Skin epidermis (tissue), 12 donors: ENCODE measurements around the gene DENND2C.

Experiments used
- H3K27ac ChIP-seq, 21 experiments: fragments of 200-600 bp; sonication (generic) in 11 of 21; one replicate each; pipeline ENCODE4 v1.5.0; 2020; ENCODE audit warnings: mild to moderate bottlenecking in 3 of 21, inconsistent platforms in 2 of 21, moderate library complexity in 2 of 21
- H3K4me3 ChIP-seq, 7 experiments: fragments of 200-600 bp; sonication (generic) in 2 of 7; one replicate each; pipeline ENCODE4 v1.5.0; 2020; ENCODE audit warnings: inconsistent platforms in 2 of 7, mild to moderate bottlenecking in 2 of 7, moderate library complexity in 1 of 7

Gene DENND2C

GRCh38 chr1:114688526-114688925 is 18.7 kb upstream of the DENND2C start:
- Histone ChIP-seq H3K4me3 (no peak overlapping the region), H3K27ac (no peak overlapping the region)

GRCh38 chr1:114685851-114686250 is 16.0 kb upstream of the DENND2C start:
- no peak overlapping the region for H3K4me3 ChIP-seq
- no peak overlapping the region for H3K27ac ChIP-seq

- Histone ChIP-seq H3K4me3 (no peak overlapping the region), H3K27ac (no peak overlapping the region)
Observed at GRCh38 chr1:114677691-114678090, 7.8 kb upstream of the DENND2C start.

- H3K27ac ChIP-seq: no peak overlapping the region
- H3K4me3 ChIP-seq: no peak overlapping the region
Observed at GRCh38 chr1:114676115-114676514, 6.3 kb upstream of the DENND2C start.

- peak overlapping the region in 9 of 21 experiments; percentile 30 to 93 (median 74) for H3K27ac ChIP-seq
Observed at GRCh38 chr1:114671939-114672275, 2.1 kb upstream of the DENND2C start.

GRCh38 chr1:114671011-114671938 is 1.4 kb upstream of the DENND2C start:
- Histone ChIP-seq H3K27ac (peak overlapping the region in 16 of 21 experiments; percentile 24 to 93 (median 84)), H3K4me3 (no peak overlapping the region)

More at GRCh38 chr1:114671939-114672275, 2.1 kb upstream of the DENND2C start:
- no peak overlapping the region for H3K4me3 ChIP-seq

- Histone ChIP-seq H3K4me3 (peak overlapping the region; percentile 55 to 87 (median 77)), H3K27ac (peak overlapping the region in 20 of 21 experiments; percentile 76 to 96 (median 86))
Observed at GRCh38 chr1:114670083-114671010, 498 bp upstream of the DENND2C start.

GRCh38 chr1:114668784-114669561 is 876 bp downstream of the DENND2C start:
- Histone ChIP-seq H3K27ac (peak overlapping the region in 20 of 21 experiments; percentile 51 to 96 (median 86)), H3K4me3 (peak overlapping the region; percentile 55 to 87 (median 77))

GRCh38 chr1:114668373-114668772 is 1.5 kb downstream of the DENND2C start:
- peak overlapping the region in 7 of 21 experiments; percentile 34 to 96 (median 87) for H3K27ac ChIP-seq
- H3K4me3 ChIP-seq: peak overlapping the region in 4 of 7 experiments; percentile 77 to 78 (median 77)

- no peak overlapping the region for H3K4me3 ChIP-seq
- H3K27ac ChIP-seq: no peak overlapping the region
Observed at GRCh38 chr1:114666954-114667353, 2.9 kb downstream of the DENND2C start.

GRCh38 chr1:114660238-114660637 is 9.6 kb downstream of the DENND2C start:
- Histone ChIP-seq H3K4me3 (no peak overlapping the region), H3K27ac (no peak overlapping the region)

GRCh38 chr1:114651893-114652292 is 18.0 kb downstream of the DENND2C start:
- no peak overlapping the region for H3K4me3 ChIP-seq
- no peak overlapping the region for H3K27ac ChIP-seq

GRCh38 chr1:114648503-114648902 is 21.3 kb downstream of the DENND2C start:
- H3K27ac ChIP-seq: no peak overlapping the region
- no peak overlapping the region for H3K4me3 ChIP-seq

- Histone ChIP-seq H3K4me3 (no peak overlapping the region), H3K27ac (no peak overlapping the region)
Observed at GRCh38 chr1:114641377-114641776, 28.5 kb downstream of the DENND2C start.

- H3K4me3 ChIP-seq: no peak overlapping the region
- H3K27ac ChIP-seq: no peak overlapping the region
Observed at GRCh38 chr1:114638910-114639309, 30.9 kb downstream of the DENND2C start.

GRCh38 chr1:114632427-114632826 is 37.4 kb downstream of the DENND2C start:
- Histone ChIP-seq H3K4me3 (no peak overlapping the region), H3K27ac (no peak overlapping the region)

- Histone ChIP-seq H3K27ac (no peak overlapping the region), H3K4me3 (no peak overlapping the region)
Observed at GRCh38 chr1:114627107-114627506, 42.7 kb downstream of the DENND2C start.

GRCh38 chr1:114623364-114623763 is 46.5 kb downstream of the DENND2C start:
- no peak overlapping the region for H3K4me3 ChIP-seq

GRCh38 chr1:114620419-114620818 is 49.4 kb downstream of the DENND2C start:
- Histone ChIP-seq H3K27ac (peak overlapping the region in 2 of 21 experiments; percentile 18 to 58), H3K4me3 (no peak overlapping the region)

More at GRCh38 chr1:114623364-114623763, 46.5 kb downstream of the DENND2C start:
- H3K27ac ChIP-seq: no peak overlapping the region
